ENCODE results near the gene MEX3C.

- TF ChIP-seq JUND (IDR thresholded peaks at IDR 0.05) (no peak), POLR2A (IDR thresholded peaks at IDR 0.05; ENCODE audit: borderline replicate concordance, extremely low read depth, insufficient read depth, insufficient read length) (no peak), CTCF (IDR thresholded peaks at IDR 0.05 in 2 of 3, conservative IDR thresholded peaks at IDR 0.05 in 1 of 3; ENCODE audit: borderline replicate concordance in 1 of 3, insufficient read depth in 1 of 3, low read depth in 2 of 3, low read length in 2 of 3) (no peak), RAD21 (IDR thresholded peaks at IDR 0.05; ENCODE audit: low read depth) (no peak), EZH2phosphoT487 (IDR thresholded peaks at IDR 0.05; ENCODE audit: borderline replicate concordance) (no peak), ZNF274 (IDR thresholded peaks at IDR 0.05; ENCODE audit: low read depth, low read length) (no peak), REST (IDR thresholded peaks at IDR 0.05; ENCODE audit: low read depth) (no peak)
Observed at GRCh38 chr18:51227660-51228059, 30.2 kb upstream of the MEX3C start.
